Sigmoid colon (tissue), 7 donors: ENCODE measurements around the gene ESPNL. TPM values are rescaled to one million over a fixed set of nuclear protein-coding genes. Genes with fewer than 3 reads are reported as not detected.

Experiments used
- DNase-seq: peaks from one replicate; pipeline ENCODE4 v3.0.0-alpha.2; 2019
- H3K27ac ChIP-seq, 4 donors: fragments of 200-600 bp; sonication (generic); one replicate each; pipeline ENCODE4 v1.5.1; 2016 to 2019; ENCODE audit warnings: mild to moderate bottlenecking in 1 of 4
- H3K27me3 ChIP-seq, 3 donors: fragments of 200-600 bp; sonication (generic); one replicate each; pipeline ENCODE4 v1.5.1; 2019; ENCODE audit warnings: mild to moderate bottlenecking in 1 of 3
- H3K36me3 ChIP-seq, 4 donors: fragments of 200-600 bp; sonication (generic); one replicate each; pipeline ENCODE4 v1.5.1; 2016 to 2019
- H3K4me1 ChIP-seq, 4 donors: fragments of 200-600 bp; sonication (generic); one replicate each; pipeline ENCODE4 v1.5.1; 2017 to 2019
- H3K4me3 ChIP-seq, 4 donors: fragments of 200-600 bp; sonication (generic); one replicate each; pipeline ENCODE4 v1.5.1; 2017 to 2019; ENCODE audit warnings: mild to moderate bottlenecking in 2 of 4, moderate library complexity in 1 of 4
- H3K9me3 ChIP-seq, 4 donors: fragments of 200-600 bp in 3 of 4; sonication (generic) in 3 of 4; one replicate each; pipeline versions ENCODE4 v1.5.1 to v1.6.1; 2013 to 2019
- CTCF ChIP-seq, 4 experiments: fragments of 450-650 bp in 3 of 4; fragments of 200-600 bp in 1 of 4; IDR thresholded peaks; one replicate each; pipeline ENCODE4 v1.5.1; 2016 to 2019; ENCODE audit warnings: antibody characterized with exemption in 4 of 4, mild to moderate bottlenecking in 3 of 4, moderate library complexity in 2 of 4
- EP300 ChIP-seq, 4 donors: sonication (generic); formaldehyde crosslinking; IDR thresholded peaks; one replicate each; pipeline ENCODE4 v1.6.1; 2017; ENCODE audit warnings: antibody characterized with exemption in 4 of 4
- POLR2A ChIP-seq, 2 donors: fragments of 450-650 bp; IDR thresholded peaks; one replicate each; pipeline ENCODE4 v1.6.1; 2016; ENCODE audit warnings: antibody characterized with exemption in 2 of 2, mild to moderate bottlenecking in 2 of 2, moderate library complexity in 2 of 2
- POLR2AphosphoS5 ChIP-seq, 4 donors: sonication (generic); formaldehyde crosslinking; IDR thresholded peaks; one replicate each; pipeline ENCODE4 v1.6.1; 2017; ENCODE audit warnings: antibody characterized with exemption in 4 of 4
- WGBS, 2 donors: extraction: QIAGEN DNeasy Blood & Tissue Kit; methylation state at CpG; one replicate each; pipeline ENCODE4 v1.1.7; 2013; 5-methylcytosine and 5-hydroxymethylcytosine counted together
- intact Hi-C: fragments of 100-400 bp; cut with DNase I; formaldehyde crosslinking; loops from one replicate; pipeline ENCODE4 v1.15.1; 2023
- polyA plus RNA-seq, 3 donors: library from polyadenylated mRNA; stranded (reverse); fragments of 200-250 nt; gene quantifications; one replicate each; pipeline ENCODE4 v1.2.3, GENCODE V29; 2013
- total RNA-seq, 4 donors: library from RNA; depleted of rRNA; stranded (reverse); fragments of >200 nt; gene quantifications; one replicate each; pipeline ENCODE4 v1.1.0, GENCODE V29; 2016
- donor health status: healthy with polysubstance abuse.
- donor health status: Bipolar disorder and iron deficiency.
- donor health status: healthy.

Gene ESPNL
- total and polyA plus RNA-seq, 7 donors, result 0.36 to 2.0 (median 0.58) TPM; not detected in 3

DNA sequence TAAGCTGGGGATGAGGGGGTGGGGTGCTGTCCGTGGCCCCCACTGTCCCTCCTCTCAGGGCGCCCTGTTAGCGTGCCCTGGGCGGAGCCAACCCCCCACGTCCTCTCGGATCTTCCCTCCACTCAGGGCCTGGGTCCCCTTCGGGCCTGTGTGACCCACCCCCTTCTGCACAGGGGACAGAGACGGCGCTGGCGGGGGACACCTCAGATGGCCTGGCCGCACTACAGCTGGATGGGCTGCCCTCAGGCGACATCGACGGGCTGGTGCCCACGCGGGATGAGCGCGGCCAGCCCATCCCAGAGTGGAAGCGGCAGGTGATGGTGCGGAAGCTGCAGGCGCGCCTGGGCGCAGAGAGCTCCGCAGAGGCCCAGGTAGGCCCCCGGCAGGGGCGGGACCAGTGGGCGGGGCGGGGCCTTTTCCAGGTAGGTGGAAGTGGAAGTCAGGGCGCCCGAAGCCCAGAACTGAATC lies 28.4 kb downstream of the ESPNL start:
- no peak for TF ChIP-seq POLR2AphosphoS5 (IDR thresholded peaks at IDR 0.05)
- no peak for TF ChIP-seq POLR2A (IDR thresholded peaks at IDR 0.05)
- TF ChIP-seq EP300 (IDR thresholded peaks at IDR 0.05), result no peak
- TF ChIP-seq CTCF (IDR thresholded peaks at IDR 0.05), result no peak
- intact Hi-C loops, result no loop called here
- no peak for DNase-seq
- Histone ChIP-seq H3K27ac (no peak overlapping the region), H3K27me3 (no peaks in the 10 kb centered on the region), H3K4me1 (peaks cover 0 to 13% (median 4%) of the 10 kb centered on the region in 4 donors), H3K36me3 (no peaks in the 10 kb centered on the region), H3K9me3 (no peaks in the 10 kb centered on the region), H3K4me3 (no peak overlapping the region)
- WGBS, 2 donors, result 74 to 78% methylated on average over 30 of the region's 30 CpGs

- no peak overlapping the region for H3K4me3 ChIP-seq
- WGBS, 2 donors, result 81 to 90% methylated on average over 22 of the region's 22 CpGs
- H3K4me1 ChIP-seq, result peaks cover 0 to 13% (median 4%) of the 10 kb centered on the region in 4 donors
- no peaks in the 10 kb centered on the region for H3K27me3 ChIP-seq
- H3K9me3 ChIP-seq, result no peaks in the 10 kb centered on the region
- H3K27ac ChIP-seq, result no peak overlapping the region
- DNase-seq, result no peak
- TF ChIP-seq POLR2A (IDR thresholded peaks at IDR 0.05), result no peak
- no peak for TF ChIP-seq CTCF (IDR thresholded peaks at IDR 0.05)
- TF ChIP-seq EP300 (IDR thresholded peaks at IDR 0.05), result no peak
- no peak for TF ChIP-seq POLR2AphosphoS5 (IDR thresholded peaks at IDR 0.05)
- intact Hi-C loops, result no loop called here
- H3K36me3 ChIP-seq, result no peaks in the 10 kb centered on the region
Observed at GRCh38 chr2:238129166-238130010, 29.2 kb downstream of the ESPNL start.

- TF ChIP-seq EP300 (IDR thresholded peaks at IDR 0.05) (no peak), POLR2A (IDR thresholded peaks at IDR 0.05) (no peak), CTCF (IDR thresholded peaks at IDR 0.05) (no peak), POLR2AphosphoS5 (IDR thresholded peaks at IDR 0.05) (no peak)
- H3K27ac ChIP-seq, result no peak overlapping the region
- intact Hi-C loops, result no loop called here
- 89 to 96% methylated on average over 28 of the region's 28 CpGs for WGBS, 2 donors
- no peak for DNase-seq
- no peaks in the 10 kb centered on the region for H3K9me3 ChIP-seq
- peaks cover 0 to 13% (median 4%) of the 10 kb centered on the region in 4 donors for H3K4me1 ChIP-seq
- no peak overlapping the region for H3K4me3 ChIP-seq
- H3K27me3 ChIP-seq, result no peaks in the 10 kb centered on the region
- H3K36me3 ChIP-seq, result no peaks in the 10 kb centered on the region
Observed at GRCh38 chr2:238130111-238130695, 30.1 kb downstream of the ESPNL start.

DNA sequence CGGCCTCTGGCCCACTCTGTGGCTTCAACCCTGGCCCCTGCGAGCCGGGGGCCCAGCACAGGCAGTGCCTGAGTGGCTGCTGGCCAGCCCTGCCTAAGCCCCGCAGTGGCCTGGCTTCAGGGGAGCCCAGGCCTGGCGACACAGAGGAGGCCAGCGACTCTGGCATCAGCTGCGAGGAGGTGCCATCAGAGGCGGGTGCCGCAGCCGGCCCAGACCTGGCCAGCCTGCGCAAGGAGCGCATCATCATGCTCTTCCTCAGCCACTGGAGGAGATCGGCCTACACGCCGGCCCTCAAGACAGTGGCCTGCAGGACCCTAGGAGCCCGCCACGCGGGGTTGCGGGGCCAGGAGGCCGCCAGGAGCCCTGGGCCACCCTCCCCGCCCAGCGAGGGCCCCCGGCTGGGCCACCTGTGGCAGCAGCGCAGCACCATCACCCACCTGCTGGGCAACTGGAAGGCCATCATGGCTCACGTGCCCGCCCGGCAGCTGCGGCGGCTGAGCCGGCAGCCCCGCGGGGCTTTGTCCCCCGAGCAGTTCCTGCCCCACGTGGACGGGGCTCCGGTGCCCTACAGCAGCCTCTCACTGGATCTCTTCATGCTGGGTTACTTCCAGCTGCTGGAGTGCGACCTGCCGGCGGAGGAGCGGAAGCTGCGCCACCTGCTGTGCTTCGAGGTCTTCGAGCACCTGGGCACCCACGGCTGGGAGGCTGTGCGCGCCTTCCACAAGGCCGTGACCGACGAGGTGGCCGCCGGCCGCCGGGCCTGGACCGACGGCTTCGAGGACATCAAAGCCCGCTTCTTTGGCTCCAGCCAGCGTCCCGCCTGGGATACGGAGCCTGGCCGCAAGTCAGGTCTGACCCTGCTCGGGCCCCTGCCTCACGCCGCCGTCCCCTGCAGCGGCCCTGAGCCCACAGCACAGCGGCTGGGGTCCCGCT lies 30.8 kb downstream of the ESPNL start:
- 92 to 93% methylated on average over 68 of the region's 68 CpGs for WGBS, 2 donors
- no peak for DNase-seq

More for the DNA sequence above, 30.8 kb downstream of the ESPNL start:
- Histone ChIP-seq H3K9me3 (no peaks in the 10 kb centered on the region), H3K27ac (no peak overlapping the region), H3K4me1 (peaks cover 0 to 13% (median 4%) of the 10 kb centered on the region in 4 donors), H3K4me3 (no peak overlapping the region), H3K27me3 (no peaks in the 10 kb centered on the region), H3K36me3 (no peaks in the 10 kb centered on the region)
- TF ChIP-seq POLR2AphosphoS5 (IDR thresholded peaks at IDR 0.05), result no peak
- no peak for TF ChIP-seq POLR2A (IDR thresholded peaks at IDR 0.05)
- TF ChIP-seq CTCF (IDR thresholded peaks at IDR 0.05), result no peak
- TF ChIP-seq EP300 (IDR thresholded peaks at IDR 0.05), result no peak
- intact Hi-C loops, result no loop called here
